DND-41 (cell line): ENCODE measurements around the gene APC.

Experiments
- CTCF ChIP-seq: IDR thresholded peaks from 2 replicates; pipeline ENCODE4 v1.5.1; 2012; ENCODE audit warnings: borderline replicate concordance, low read length, moderate library complexity, mild to moderate bottlenecking; ENCODE audit not compliant: poor library complexity, severe bottlenecking; ENCODE audit errors: extremely low read depth
- EZH2 ChIP-seq: IDR thresholded peaks from 3 replicates; pipeline ENCODE4 v1.6.1; 2012; ENCODE audit warnings: borderline replicate concordance, low read depth, mild to moderate bottlenecking, moderate library complexity, low read length, inconsistent platforms; ENCODE audit not compliant: severe bottlenecking

GRCh38 chr5:112694853-112695709 lies 42.6 kb upstream of the APC start:
- TF ChIP-seq EZH2, result no peak
- TF ChIP-seq CTCF, result no peak
